ENCODE data around the gene GABPB2.

GABPB2 gene

GRCh38 chr1:151158326-151158725 is 87.8 kb downstream of the GABPB2 start:
- DNase-seq (ENCODE audit: low read depth, low spot score) = no peak
- H3K27ac ChIP-seq = no peak overlapping the region

- H3K27ac ChIP-seq = no peak overlapping the region
These were observed 88.2 kb downstream of the GABPB2 start for GRCh38 chr1:151158751-151159251.

GRCh38 chr1:151159373-151159772 is 88.8 kb downstream of the GABPB2 start:
- no peak for DNase-seq (ENCODE audit: low read depth, low spot score)
- no peak overlapping the region for H3K27ac ChIP-seq

More at GRCh38 chr1:151158751-151159251, 88.2 kb downstream of the GABPB2 start:
- DNase-seq (ENCODE audit: low read depth, low spot score) = no peak

GRCh38 chr1:151164732-151165280 is 94.2 kb downstream of the GABPB2 start:
- peak overlapping the region; percentile 85 for H3K27ac ChIP-seq
- DNase-seq (ENCODE audit: low read depth, low spot score) = no peak

- no peak for DNase-seq (ENCODE audit: low read depth, low spot score)
- H3K27ac ChIP-seq = peak overlapping the region; percentile 85
These were observed 94.7 kb downstream of the GABPB2 start for GRCh38 chr1:151165281-151165737.

GRCh38 chr1:151165738-151166504 is 95.4 kb downstream of the GABPB2 start, which contains the start of the genes LYSMD1 and SCNM1:
LYSMD1 (minus strand) TSS chr1:151165902; CDS start chr1:151165258, 644 bp downstream.
SCNM1 (plus strand) TSS chr1:151166144; CDS start chr1:151166153, 9 bp downstream.
- DNase-seq (ENCODE audit: low read depth, low spot score) = peak; percentile 96
- peak within 1 kb of the TSS; percentile 85 for H3K27ac ChIP-seq

GRCh38 chr1:151166505-151166956 is 96.0 kb downstream of the GABPB2 start:
- no peak for DNase-seq (ENCODE audit: low read depth, low spot score)
- H3K27ac ChIP-seq = peak overlapping the region; percentile 85

- DNase-seq (ENCODE audit: low read depth, low spot score) = no peak
- H3K27ac ChIP-seq = peak overlapping the region; percentile 85
These were observed 96.6 kb downstream of the GABPB2 start for GRCh38 chr1:151167116-151167515.

- no peak overlapping the region for H3K27ac ChIP-seq
These were observed 100.6 kb downstream of the GABPB2 start for GRCh38 chr1:151171190-151171589.

More at GRCh38 chr1:151171190-151171589, 100.6 kb downstream of the GABPB2 start:
- no peak for DNase-seq (ENCODE audit: low read depth, low spot score)

Data from epithelial cell of prostate (primary cell).